ENCODE data around the gene SFXN4. TPM values are rescaled to one million over a fixed set of nuclear protein-coding genes. Genes with fewer than 3 reads are reported as not detected.
"Not testable (repeated sequence)": the region's sequence is repeated elsewhere in the genome, so short reads cannot be mapped to it uniquely, and the experiment has no call there.

The SFXN4 gene
- total RNA-seq, 3 donors from 2014 or later (not counting 1 experiment from before 2014, with no cell fraction given): 5.5 to 13.7 (median 8.1) TPM

DNA sequence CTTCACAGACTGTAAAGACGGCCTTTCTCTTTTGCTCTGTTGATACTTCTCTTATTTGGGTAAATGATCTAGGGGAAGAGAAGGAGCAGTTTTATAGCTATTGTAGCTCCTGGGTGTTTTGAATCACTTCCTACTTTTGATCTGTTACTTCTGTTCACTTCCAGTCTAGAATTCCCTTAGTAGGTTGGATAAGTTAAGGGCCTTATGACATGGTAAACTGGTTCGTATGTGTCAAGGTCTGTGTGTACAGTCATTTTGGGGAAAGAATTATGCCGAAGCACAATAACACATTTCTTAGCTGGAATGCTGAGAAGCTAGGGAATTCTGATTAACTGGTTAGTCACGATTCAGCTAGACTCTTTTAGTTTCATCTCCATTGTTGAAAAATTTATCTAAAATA lies 53.5 kb downstream of the SFXN4 start:
- 94% methylated on average over 3 of the region's 4 CpGs for WGBS (ENCODE audit: insufficient coverage)
- Histone ChIP-seq H3K9me3 (ENCODE audit: control insufficient read depth, insufficient read depth, low read length) (no peaks in the 10 kb centered on the region), H3K4me1 (ENCODE audit: control insufficient read depth, insufficient read depth, low read length) (no peaks in the 10 kb centered on the region), H3K4me3 (ENCODE audit: low read length) (no peak overlapping the region), H3K27ac (ENCODE audit: low read length) (no peak overlapping the region), H3K27me3 (ENCODE audit: control insufficient read depth, insufficient read depth, low read length) (no peaks in the 10 kb centered on the region), H3K36me3 (ENCODE audit: control insufficient read depth, insufficient read depth, low read length) (peaks cover 50% of the 10 kb centered on the region)
- no peaks in the 10 kb centered on the region for H3K9me3 Mint-ChIP-seq
- no peaks in the 10 kb centered on the region for H3K27me3 Mint-ChIP-seq (ENCODE audit: low read depth in 2 of 2)
- ATAC-seq (no peak), DNase-seq (no peak)
- H3K27ac Mint-ChIP-seq: no peak overlapping the region
- TF ChIP-seq, protein P1, sequence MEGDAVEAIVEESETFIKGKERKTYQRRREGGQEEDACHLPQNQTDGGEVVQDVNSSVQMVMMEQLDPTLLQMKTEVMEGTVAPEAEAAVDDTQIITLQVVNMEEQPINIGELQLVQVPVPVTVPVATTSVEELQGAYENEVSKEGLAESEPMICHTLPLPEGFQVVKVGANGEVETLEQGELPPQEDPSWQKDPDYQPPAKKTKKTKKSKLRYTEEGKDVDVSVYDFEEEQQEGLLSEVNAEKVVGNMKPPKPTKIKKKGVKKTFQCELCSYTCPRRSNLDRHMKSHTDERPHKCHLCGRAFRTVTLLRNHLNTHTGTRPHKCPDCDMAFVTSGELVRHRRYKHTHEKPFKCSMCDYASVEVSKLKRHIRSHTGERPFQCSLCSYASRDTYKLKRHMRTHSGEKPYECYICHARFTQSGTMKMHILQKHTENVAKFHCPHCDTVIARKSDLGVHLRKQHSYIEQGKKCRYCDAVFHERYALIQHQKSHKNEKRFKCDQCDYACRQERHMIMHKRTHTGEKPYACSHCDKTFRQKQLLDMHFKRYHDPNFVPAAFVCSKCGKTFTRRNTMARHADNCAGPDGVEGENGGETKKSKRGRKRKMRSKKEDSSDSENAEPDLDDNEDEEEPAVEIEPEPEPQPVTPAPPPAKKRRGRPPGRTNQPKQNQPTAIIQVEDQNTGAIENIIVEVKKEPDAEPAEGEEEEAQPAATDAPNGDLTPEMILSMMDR (IDR thresholded peaks at IDR 0.05): no peak
- peaks cover 5% of the 10 kb centered on the region for H3K36me3 Mint-ChIP-seq
- H3K4me1 Mint-ChIP-seq: no peaks in the 10 kb centered on the region
- intact Hi-C loops (cut with micrococcal nuclease): no loop called here
- no peak overlapping the region for H3K4me3 Mint-ChIP-seq

GRCh38 chr10:119107771-119108170 lies 57.7 kb downstream of the SFXN4 start:
- WGBS (ENCODE audit: insufficient coverage): no CpG with 5 or more reads among the region's 2 CpGs
- H3K4me3 Mint-ChIP-seq; H3K27me3 ChIP-seq (ENCODE audit: control insufficient read depth, insufficient read depth, low read length); H3K9me3 ChIP-seq (ENCODE audit: control insufficient read depth, insufficient read depth, low read length); H3K27me3 Mint-ChIP-seq (ENCODE audit: low read depth in 2 of 2); H3K36me3 Mint-ChIP-seq; H3K4me3 ChIP-seq (ENCODE audit: low read length); H3K27ac ChIP-seq (ENCODE audit: low read length); ATAC-seq; DNase-seq; H3K9me3 Mint-ChIP-seq; intact Hi-C loops (cut with micrococcal nuclease); H3K27ac Mint-ChIP-seq: not testable (repeated sequence)
- H3K36me3 ChIP-seq (ENCODE audit: control insufficient read depth, insufficient read depth, low read length): peaks cover 28% of the 10 kb centered on the region
- peaks cover 16% of the 10 kb centered on the region for H3K4me1 ChIP-seq (ENCODE audit: control insufficient read depth, insufficient read depth, low read length)
- H3K4me1 Mint-ChIP-seq: peaks cover 10 to 11% of the 10 kb centered on the region in 2 donors

GRCh38 chr10:119107106-119107505 lies 58.4 kb downstream of the SFXN4 start:
- H3K27ac ChIP-seq (ENCODE audit: low read length); H3K27me3 ChIP-seq (ENCODE audit: control insufficient read depth, insufficient read depth, low read length); H3K9me3 ChIP-seq (ENCODE audit: control insufficient read depth, insufficient read depth, low read length); H3K4me3 ChIP-seq (ENCODE audit: low read length); H3K4me3 Mint-ChIP-seq; H3K36me3 Mint-ChIP-seq; DNase-seq; H3K27ac Mint-ChIP-seq; H3K9me3 Mint-ChIP-seq; ATAC-seq; intact Hi-C loops (cut with micrococcal nuclease); H3K27me3 Mint-ChIP-seq (ENCODE audit: low read depth in 2 of 2): not testable (repeated sequence)
- peaks cover 10 to 11% of the 10 kb centered on the region in 2 donors for H3K4me1 Mint-ChIP-seq
- peaks cover 24% of the 10 kb centered on the region for H3K36me3 ChIP-seq (ENCODE audit: control insufficient read depth, insufficient read depth, low read length)
- WGBS (ENCODE audit: insufficient coverage): 96% methylated on average over 4 of the region's 6 CpGs
- H3K4me1 ChIP-seq (ENCODE audit: control insufficient read depth, insufficient read depth, low read length): peaks cover 16% of the 10 kb centered on the region

DNA sequence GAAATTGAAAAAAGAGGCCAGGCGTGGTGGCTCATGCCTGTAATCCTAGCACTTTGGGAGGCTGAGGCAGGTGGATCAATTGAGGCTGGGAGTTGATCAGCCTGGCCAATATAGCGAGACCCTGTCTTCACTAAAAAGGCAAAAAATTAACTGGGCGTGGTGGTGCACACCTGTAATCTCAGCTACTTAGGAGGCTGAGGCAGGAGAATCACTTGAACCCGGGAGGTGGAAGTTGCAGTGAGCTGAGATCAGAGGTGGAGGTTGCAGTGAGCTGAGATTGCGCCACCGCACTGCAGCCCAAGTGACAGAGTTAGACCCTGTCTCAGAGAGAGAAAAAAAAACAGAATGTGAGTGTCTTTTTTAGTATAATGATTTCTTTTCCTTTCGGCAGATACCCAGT lies 59.6 kb downstream of the SFXN4 start:
- not testable (repeated sequence) for H3K27me3 ChIP-seq (ENCODE audit: control insufficient read depth, insufficient read depth, low read length); H3K4me3 Mint-ChIP-seq; H3K4me3 ChIP-seq (ENCODE audit: low read length); H3K9me3 Mint-ChIP-seq; H3K27ac Mint-ChIP-seq; DNase-seq; H3K27me3 Mint-ChIP-seq (ENCODE audit: low read depth in 2 of 2); H3K9me3 ChIP-seq (ENCODE audit: control insufficient read depth, insufficient read depth, low read length); H3K27ac ChIP-seq (ENCODE audit: low read length); ATAC-seq; H3K36me3 Mint-ChIP-seq
- Histone ChIP-seq H3K36me3 (ENCODE audit: control insufficient read depth, insufficient read depth, low read length) (peaks cover 19% of the 10 kb centered on the region), H3K4me1 (ENCODE audit: control insufficient read depth, insufficient read depth, low read length) (peaks cover 19% of the 10 kb centered on the region)
- 90% methylated on average over 7 of the region's 7 CpGs for WGBS (ENCODE audit: insufficient coverage)
- intact Hi-C loops (cut with micrococcal nuclease): loop anchor here (2.0 kb wide), 1 partner anchor 25 kb away; the partner anchor contains the start of gene EIF3A
- peaks cover 11 to 20% of the 10 kb centered on the region in 2 donors for H3K4me1 Mint-ChIP-seq

DNA sequence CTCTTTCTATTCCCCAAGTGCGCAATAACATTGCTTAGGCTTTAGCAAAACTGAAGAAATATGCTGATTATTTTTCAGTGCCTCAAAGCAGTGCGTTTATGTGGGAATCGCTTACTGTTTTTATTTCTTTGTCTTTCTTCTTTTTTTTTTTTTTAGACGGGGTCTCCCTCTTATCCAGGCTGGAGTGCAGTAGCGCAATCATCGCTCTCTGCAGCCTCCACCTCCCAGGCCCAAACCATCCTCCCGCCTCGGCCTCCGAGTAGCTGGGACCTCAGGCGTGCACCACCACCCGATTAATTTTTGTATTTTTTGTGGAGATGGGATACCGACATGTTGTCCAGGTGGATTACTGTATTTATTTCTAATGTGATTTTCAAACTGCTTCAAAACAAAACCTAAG lies 60.4 kb downstream of the SFXN4 start:
- Histone ChIP-seq H3K36me3 (ENCODE audit: control insufficient read depth, insufficient read depth, low read length) (peaks cover 15% of the 10 kb centered on the region), H3K27ac (ENCODE audit: low read length) (no peak overlapping the region), H3K9me3 (ENCODE audit: control insufficient read depth, insufficient read depth, low read length) (no peaks in the 10 kb centered on the region), H3K4me3 (ENCODE audit: low read length) (peak overlapping the region; percentile 47), H3K4me1 (ENCODE audit: control insufficient read depth, insufficient read depth, low read length) (peaks cover 26% of the 10 kb centered on the region), H3K27me3 (ENCODE audit: control insufficient read depth, insufficient read depth, low read length) (no peaks in the 10 kb centered on the region)
- Mint-ChIP-seq H3K27me3 (ENCODE audit: low read depth in 2 of 2) (no peaks in the 10 kb centered on the region), H3K27ac (peak overlapping the region; percentile 38 to 77), H3K36me3 (no peaks in the 10 kb centered on the region), H3K4me3 (peak overlapping the region; percentile 92), H3K9me3 (no peaks in the 10 kb centered on the region), H3K4me1 (peaks cover 19 to 28% of the 10 kb centered on the region in 2 donors)
- no peak for ATAC-seq
- TF ChIP-seq, protein P1 (IDR thresholded peaks at IDR 0.05): no peak
- 93% methylated on average over 7 of the region's 12 CpGs for WGBS (ENCODE audit: insufficient coverage)
- intact Hi-C loops (cut with micrococcal nuclease): loop anchor here (2.0 kb wide), 1 partner anchor 24 kb away; the partner anchor contains the start of gene EIF3A
- DNase-seq: no peak
